ENCODE results near the gene MEIS1.

GRCh38 chr2:66457545-66457944 is 22.6 kb downstream of the MEIS1 start:
- TF ChIP-seq CTCF (IDR thresholded peaks at IDR 0.05; ENCODE audit: control extremely low read depth in 1 of 3, insufficient read depth in 1 of 3, low read depth in 1 of 3, low read length in 3 of 3), result no peak
- TF ChIP-seq RAD21 (IDR thresholded peaks at IDR 0.05 in 1 of 2, conservative IDR thresholded peaks at IDR 0.05 in 1 of 2; ENCODE audit: low read depth in 2 of 2, low read length in 2 of 2), result no peak
- no peak for TF ChIP-seq SIN3A (conservative IDR thresholded peaks at IDR 0.05 in 1 of 2, IDR thresholded peaks at IDR 0.05 in 1 of 2; ENCODE audit: low read depth in 1 of 2, low read length in 2 of 2)
- TF ChIP-seq EGR1 (IDR thresholded peaks at IDR 0.05; ENCODE audit: borderline replicate concordance, low read depth, low read length), result no peak

Data from H1 (cell line).